HG03565 (cell line): Measurements from ENCODE around the gene ZIC5.
"Not testable (repeated sequence)": the region's sequence is repeated elsewhere in the genome, so short reads cannot be mapped to it uniquely, and the experiment has no call there.

ENCODE experiments used
- ATAC-seq: cut with Tn5 transposase; IDR thresholded peaks from one replicate; pipeline ENCODE4 v1.9.1; 2021; ENCODE audit warnings: mild to moderate bottlenecking, moderate library complexity; ENCODE audit not compliant: unreplicated experiment

The ZIC5 gene

GRCh38 chr13:99960663-99961311, 10.8 kb downstream of the ZIC5 start:
- ATAC-seq, result no peak

GRCh38 chr13:99959540-99960230, 11.9 kb downstream of the ZIC5 start:
- ATAC-seq, result no peak

GRCh38 chr13:99959127-99959539, 12.4 kb downstream of the ZIC5 start:
- ATAC-seq, result no peak

GRCh38 chr13:99958406-99959126, 13.0 kb downstream of the ZIC5 start:
- ATAC-seq, result no peak

GRCh38 chr13:99956473-99957349, 14.9 kb downstream of the ZIC5 start:
- no peak for ATAC-seq

DNA sequence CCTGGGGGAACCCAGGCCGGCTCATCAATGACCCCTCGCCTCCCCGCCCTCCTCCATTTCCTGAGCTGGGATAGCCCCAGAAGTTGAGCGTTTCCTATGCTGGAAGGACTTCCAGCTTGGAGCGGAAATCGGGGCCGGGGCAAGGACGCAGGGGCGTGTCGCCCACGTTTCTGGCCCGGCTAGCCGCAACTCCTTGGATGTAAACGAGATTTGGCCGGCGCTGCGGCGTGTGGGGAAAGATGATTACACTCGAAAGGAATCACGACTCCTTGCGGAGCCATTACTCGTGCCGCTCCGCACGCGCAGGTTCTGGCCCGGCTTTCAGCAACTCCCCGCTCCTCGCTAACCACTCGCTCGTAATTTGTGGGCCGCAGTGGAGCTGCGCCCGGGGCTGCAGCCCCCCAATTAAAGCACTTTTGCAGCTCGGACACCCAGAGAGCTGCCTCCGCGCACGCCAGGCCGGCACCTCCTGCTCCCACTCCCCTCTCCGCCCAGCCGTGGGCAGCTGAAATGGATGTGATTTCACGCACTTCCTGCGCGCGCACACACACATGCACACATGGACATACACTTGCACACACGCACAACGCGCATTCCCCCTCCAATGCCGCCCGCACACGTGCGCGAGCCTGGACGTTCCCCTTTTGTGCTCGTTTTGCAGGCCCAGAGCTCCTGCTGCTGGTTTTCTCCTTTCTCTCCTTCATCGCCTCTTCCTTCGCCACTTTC, 15.7 kb downstream of the ZIC5 start:
- no peak for ATAC-seq

- ATAC-seq, result no peak
Measured at GRCh38 chr13:99955107-99955746, 16.3 kb downstream of the ZIC5 start.

DNA sequence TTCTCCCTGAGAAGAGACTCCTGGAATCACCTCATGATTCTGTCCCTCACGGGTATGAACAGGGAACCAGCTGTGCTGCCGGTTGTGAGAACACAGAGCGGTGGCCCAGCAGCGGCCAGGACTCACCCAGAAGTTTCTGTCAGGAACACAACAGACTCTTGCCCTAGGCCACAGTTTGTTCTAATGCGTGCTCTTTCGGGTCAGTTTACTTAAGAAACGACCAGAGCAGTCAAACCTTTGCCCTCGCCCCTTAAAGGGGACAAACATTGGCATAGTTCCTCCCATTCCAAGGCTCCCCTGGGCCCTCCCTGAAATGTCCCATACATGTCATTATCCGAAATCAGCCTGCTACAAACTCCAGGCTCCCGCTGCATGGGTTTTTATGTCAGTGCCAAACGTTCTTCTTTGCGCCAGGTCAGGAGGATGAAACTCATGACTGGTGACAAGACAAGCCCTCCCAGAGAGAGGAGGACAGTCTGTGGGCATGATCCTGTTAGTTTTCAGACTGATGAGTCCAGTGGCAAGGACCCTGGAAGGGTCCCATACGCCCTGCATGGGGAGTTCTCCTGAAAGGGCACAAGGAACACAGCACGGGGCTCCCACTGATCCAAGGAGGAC, 18.3 kb downstream of the ZIC5 start:
- ATAC-seq, result no peak

DNA sequence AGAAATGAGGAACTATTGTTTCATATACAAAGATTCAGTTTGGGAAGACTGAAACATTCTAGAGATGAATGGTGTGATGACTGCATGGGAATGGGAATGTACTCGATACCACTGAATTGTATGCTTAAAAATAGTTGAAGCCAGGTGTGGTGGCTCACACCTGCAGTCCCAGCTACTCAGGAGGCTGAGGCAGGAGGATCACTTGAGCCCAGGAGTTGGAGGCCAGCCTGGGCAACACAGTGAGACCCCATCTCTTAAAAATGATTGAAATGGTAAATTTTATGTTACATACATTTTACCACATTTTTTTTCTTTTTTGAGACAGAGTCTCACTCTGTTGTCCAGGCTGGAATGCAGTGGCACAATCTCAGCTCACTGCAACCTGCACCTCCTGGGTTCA, 19.9 kb downstream of the ZIC5 start:
- not testable (repeated sequence) for ATAC-seq

DNA sequence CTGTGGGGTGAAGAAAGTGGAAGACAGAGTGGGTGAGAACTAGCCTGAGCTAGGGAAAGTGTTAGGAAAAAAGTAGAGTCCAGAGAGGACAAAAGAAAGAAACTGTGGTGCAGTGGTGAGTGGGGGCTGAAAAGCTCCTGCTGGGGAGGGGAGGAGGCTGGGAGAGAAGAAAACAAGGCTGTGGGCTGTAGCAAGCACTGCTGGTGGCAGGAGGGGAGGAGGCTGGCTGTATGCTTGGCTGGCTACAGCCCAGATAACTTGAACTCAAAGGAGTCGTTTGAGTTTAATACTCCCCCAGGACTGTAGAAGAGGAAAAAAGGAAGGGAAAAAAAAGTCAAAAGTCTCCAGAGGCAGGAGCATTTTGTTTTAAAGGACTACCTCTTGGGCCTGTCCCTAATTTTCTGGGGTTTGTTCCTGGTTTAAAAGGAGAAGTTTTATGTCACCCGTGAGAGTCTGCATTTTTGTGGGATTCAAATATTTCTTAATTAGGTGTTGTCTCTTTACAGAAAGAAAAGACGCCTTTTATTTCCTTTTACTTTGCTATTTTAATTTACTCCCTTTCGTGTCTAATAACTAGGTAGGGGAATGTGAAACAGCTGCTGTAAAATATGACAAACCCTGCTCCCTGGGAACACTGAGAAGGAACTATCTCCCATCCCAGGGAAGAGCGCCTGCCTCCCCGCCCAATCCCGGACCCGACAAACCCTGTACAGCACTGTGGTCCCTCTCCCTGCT, 21.7 kb downstream of the ZIC5 start:
- ATAC-seq, result no peak

DNA sequence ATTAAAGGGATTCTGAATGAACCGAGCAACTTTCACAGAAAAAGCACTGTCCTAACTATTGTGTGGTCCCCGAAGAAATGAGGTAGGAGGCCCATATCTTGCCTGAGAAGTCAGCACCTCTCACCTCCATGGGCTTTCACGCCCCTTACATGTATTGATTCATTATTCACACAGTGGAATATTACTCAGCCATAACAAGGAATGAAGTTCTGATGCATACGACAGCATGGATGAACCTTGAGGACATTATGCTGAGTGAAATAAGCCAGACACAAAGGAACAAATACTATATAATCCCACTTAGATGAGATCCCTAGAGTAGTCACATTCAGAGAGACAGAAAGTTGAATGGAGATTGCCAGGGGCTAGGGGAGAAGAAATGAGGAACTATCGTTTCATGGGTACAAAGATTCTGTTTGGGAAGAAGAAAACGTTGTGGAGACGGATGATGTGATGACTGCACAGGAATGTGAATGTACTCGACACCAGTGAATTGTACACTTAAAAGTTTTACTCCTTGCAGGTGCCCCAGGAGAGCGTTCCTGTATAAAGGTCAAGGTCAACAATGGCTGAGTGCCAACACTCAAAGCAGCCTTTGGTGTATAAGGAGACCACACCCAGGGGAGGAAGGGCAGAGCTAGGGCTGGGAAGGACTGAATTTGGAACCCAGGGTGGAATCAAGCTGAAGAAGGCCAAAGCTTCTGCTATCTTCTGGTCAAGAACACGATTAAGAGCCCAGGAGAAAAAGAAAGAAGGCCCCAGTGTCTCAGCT, 22.5 kb downstream of the ZIC5 start:
- no peak for ATAC-seq

DNA sequence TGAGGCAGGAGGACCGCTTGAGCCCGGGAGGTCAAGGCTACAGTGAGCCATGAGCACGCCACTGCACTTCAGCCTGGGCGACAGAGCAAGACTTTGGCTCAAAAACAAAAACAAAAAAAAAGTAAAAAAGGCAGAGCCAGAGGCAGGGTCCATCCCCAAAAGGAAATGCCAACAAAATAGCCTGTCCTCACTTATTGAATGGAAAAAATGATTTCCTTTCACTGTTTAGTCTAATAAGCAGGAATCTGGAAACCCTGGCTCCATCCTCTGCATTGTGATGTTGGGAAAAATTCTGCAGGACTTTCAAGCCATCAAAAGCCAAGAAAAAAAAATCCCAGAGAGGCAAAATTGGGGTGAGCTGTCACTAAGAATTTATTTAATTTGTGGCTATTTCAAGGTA, 23.2 kb downstream of the ZIC5 start:
- no peak for ATAC-seq

- no peak for ATAC-seq
Measured at GRCh38 chr13:99947666-99948065, 23.9 kb downstream of the ZIC5 start.

GRCh38 chr13:99945515-99945914, 26.1 kb downstream of the ZIC5 start:
- ATAC-seq, result not testable (repeated sequence)

DNA sequence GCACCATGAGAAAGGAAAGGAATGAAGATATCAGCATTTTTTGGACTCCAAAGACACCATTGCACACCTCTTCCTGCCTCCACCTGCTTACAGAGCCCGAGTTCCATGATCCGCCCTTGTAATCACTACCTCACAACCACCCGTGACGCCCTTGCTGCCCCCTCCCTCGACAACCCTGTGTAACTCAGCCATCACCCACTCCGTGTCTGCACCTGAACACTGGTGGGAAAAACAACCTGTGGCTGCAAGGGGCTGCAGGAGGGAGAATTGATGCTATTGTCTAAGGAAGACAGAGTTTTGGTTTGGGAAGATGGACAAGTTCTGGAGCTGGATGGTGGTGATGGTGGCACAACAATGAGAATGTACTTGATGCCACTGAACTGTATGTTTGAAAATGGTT, 27.0 kb downstream of the ZIC5 start:
- ATAC-seq, result no peak

- no peak for ATAC-seq
Measured at GRCh38 chr13:99944102-99944501, 27.5 kb downstream of the ZIC5 start.

DNA sequence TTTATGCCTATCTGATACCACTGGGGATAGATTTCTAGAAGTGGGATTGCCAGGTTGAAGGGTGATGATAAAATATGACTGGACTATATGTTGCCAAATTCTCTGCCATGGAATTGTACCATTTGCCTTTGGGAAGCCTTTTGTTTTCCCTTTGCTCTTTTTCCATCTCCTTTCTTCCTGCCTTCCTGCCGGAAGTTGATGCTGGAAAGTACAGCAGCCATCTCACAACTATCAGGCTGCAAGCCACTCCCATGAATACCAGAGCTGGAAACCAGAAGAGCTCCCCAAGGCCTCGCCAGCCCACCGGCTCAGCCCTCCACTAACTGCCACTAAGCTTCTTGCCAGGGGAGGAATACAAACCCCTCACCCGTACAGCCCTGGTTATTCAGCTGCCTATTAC, 29.7 kb downstream of the ZIC5 start:
- ATAC-seq, result no peak

DNA sequence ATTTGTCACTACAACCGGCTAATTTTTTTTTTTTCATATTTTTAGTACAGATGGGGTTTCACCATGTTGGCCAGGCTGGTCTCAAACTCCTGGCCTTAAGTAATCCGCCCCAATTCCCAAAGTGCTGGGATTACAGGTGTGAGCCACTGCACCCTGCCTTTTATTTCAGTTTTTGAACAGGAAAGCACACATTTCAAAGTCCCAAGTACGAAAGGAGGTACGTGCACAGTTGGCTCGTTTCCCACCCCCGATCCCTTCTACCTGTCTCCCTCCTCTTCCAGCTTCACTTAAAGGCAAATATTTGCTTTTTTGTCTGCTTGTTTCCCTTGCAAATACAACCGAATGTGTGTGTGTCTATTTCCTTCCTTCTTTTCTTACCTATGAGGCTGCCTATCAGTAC, 30.5 kb downstream of the ZIC5 start:
- ATAC-seq, result no peak
